Heart left ventricle (tissue), 16 donors: Measurements from ENCODE around the gene EEF1AKMT3. TPM values are rescaled to one million over a fixed set of nuclear protein-coding genes. Genes with fewer than 3 reads are reported as not detected.

Experiments used
- ATAC-seq, 4 donors: fragments of 200-7000 bp; cut with Tn5 transposase; one replicate each; pipeline ENCODE4 v1.9.1; 2020 to 2022; ENCODE audit warnings: moderate library complexity in 4 of 4, mild to moderate bottlenecking in 3 of 4, moderate number of reproducible peaks in 1 of 4
- DNase-seq, 5 donors: peaks; one replicate each; pipeline ENCODE4 v3.0.0-alpha.2; 2020
- H3K27ac ChIP-seq, 12 donors: fragments of 200-600 bp; sonication (generic) in 4 of 12; one replicate each; pipeline versions ENCODE4 v1.5.0 to v1.8.0; 2016 to 2022; ENCODE audit warnings: mild to moderate bottlenecking in 2 of 12
- H3K27me3 ChIP-seq, 9 donors: fragments of 200-600 bp; sonication (generic) in 2 of 9; one replicate each; pipeline versions ENCODE4 v1.5.1 to v1.8.0; 2016 to 2022; ENCODE audit warnings: mild to moderate bottlenecking in 3 of 9
- H3K36me3 ChIP-seq, 9 donors: fragments of 200-600 bp; sonication (generic) in 2 of 9; one replicate each; pipeline versions ENCODE4 v1.5.0 to v1.8.0; 2018 to 2022; ENCODE audit warnings: mild to moderate bottlenecking in 2 of 9
- H3K4me1 ChIP-seq, 12 donors: fragments of 200-600 bp; sonication (generic) in 4 of 12; one replicate each; pipeline versions ENCODE4 v1.5.0 to v1.8.0; 2016 to 2022; ENCODE audit warnings: mild to moderate bottlenecking in 3 of 12
- H3K4me3 ChIP-seq, 12 donors: fragments of 200-600 bp; sonication (generic) in 4 of 12; one replicate each; pipeline versions ENCODE4 v1.5.0 to v1.8.0; 2017 to 2022; ENCODE audit warnings: mild to moderate bottlenecking in 9 of 12, moderate library complexity in 4 of 12
- H3K9me3 ChIP-seq, 12 donors: fragments of 200-600 bp; sonication (generic) in 4 of 12; one replicate each; pipeline versions ENCODE4 v1.5.0 to v1.8.0; 2016 to 2022; ENCODE audit warnings: mild to moderate bottlenecking in 1 of 12
- CTCF ChIP-seq, 12 donors: fragments of 200-600 bp; sonication (generic) in 4 of 12; IDR thresholded peaks; one replicate each; pipeline versions ENCODE4 v1.5.0 to v1.8.0; 2018 to 2022; ENCODE audit warnings: antibody characterized with exemption in 12 of 12, mild to moderate bottlenecking in 5 of 12
- POLR2A ChIP-seq, 2 donors: fragments of 450-650 bp; IDR thresholded peaks; one replicate each; pipeline ENCODE4 v1.6.1; 2017; ENCODE audit warnings: antibody characterized with exemption in 2 of 2, mild to moderate bottlenecking in 2 of 2, moderate library complexity in 2 of 2
- WGBS, 4 donors: extraction: QIAGEN DNeasy Blood & Tissue Kit in 2 of 4; methylation state at CpG; one replicate each; pipeline versions ENCODE4 v1.1.5 to v1.1.7; 2013 to 2018; 5-methylcytosine and 5-hydroxymethylcytosine counted together
- intact Hi-C, 10 donors: fragments of 100-400 bp; cut with DNase I; formaldehyde crosslinking; loops; one replicate each; pipeline versions ENCODE4 v1.11.1 to v1.14.2; 2022
- polyA plus RNA-seq, 2 donors: library from polyadenylated mRNA; stranded (reverse); fragments of 200-250 nt; gene quantifications; one replicate each; pipeline ENCODE4 v1.2.3, GENCODE V29; 2013
- total RNA-seq, 9 donors: library from RNA; depleted of rRNA in 2 of 9; stranded (reverse); fragments of >200 nt in 2 of 9; fragmentation: NEBNext Ultra II Directional in 3 of 9; extraction: Animal tissue kit (Norgen Biotek cat#: 25700) in 3 of 9; gene quantifications; one replicate each; pipeline versions ENCODE4 v1.1.0 to v1.2.4, GENCODE V29; 2016 to 2023
- donor health status: ischemic (EF 13 %, LVEDD 7.1; RV severe dilation, severe dysfunction).
- donor health status: healthy with polysubstance abuse.
- donor health status: DM: no; HTN: yes; CAD: no.
- donor health status: DM: no; HTN: no; CAD: no.
- donor health status: ischemic (EF 25% LVEDD 6.9; RV normal size, moderate dysfunction).
- donor health status: ischemic (EF 25% LVEDD 5.7; RV mildly dilated, moderate dysfunction).
- donor health status: healthy.
- donor health status: DM: yes; HTN: yes; CAD: no.
- donor health status: ischemic (EF 35%, LVEDD 5.7; RV mildly dilated, moderate dysfunction).
- donor health status: nonischemic (EF 11% LVEDD 7.7; RV severe dilation, severe dysfunction).
- donor health status: DM: yes; HTN: yes; CAD: no.
- donor health status: PGD.
- donor health status: ischemic (EF 29% LVEDD 5.4; RV normal size, mild dysfunction).
- donor health status: nonischemic (EF 23%, LVEDD 6.1; RV moderate dilation, normal function).

The EEF1AKMT3 gene
- total and polyA plus RNA-seq, 11 donors: 0.84 to 4.5 (median 1.8) TPM

- 90 to 94% (median 93%) methylated on average over 15 to 25 of the region's 25 CpGs for WGBS, 4 donors
These were observed 13.7 kb upstream of the EEF1AKMT3 start for GRCh38 chr12:57758552-57759359.

GRCh38 chr12:57759360-57759980 is 12.9 kb upstream of the EEF1AKMT3 start:
- H3K36me3 ChIP-seq: peaks cover 0 to 23% (median 15%) of the 10 kb centered on the region in 9 donors
- peaks cover 5 to 24% (median 14%) of the 10 kb centered on the region in 9 donors for H3K27me3 ChIP-seq
- H3K4me3 ChIP-seq: no peak overlapping the region
- no peak for DNase-seq
- intact Hi-C loops: no loop called here
- TF ChIP-seq POLR2A (IDR thresholded peaks at IDR 0.05): no peak
- TF ChIP-seq CTCF (IDR thresholded peaks at IDR 0.05): peak in 9 of 12 donors; percentile 8 to 52 (median 37)
- H3K4me1 ChIP-seq: peaks cover 0 to 23% (median 12%) of the 10 kb centered on the region in 12 donors
- 39 to 45% (median 42%) methylated on average over 3 of the region's 3 CpGs for WGBS, 4 donors
- no peak for ATAC-seq
- no peak overlapping the region for H3K27ac ChIP-seq
- H3K9me3 ChIP-seq: no peaks in the 10 kb centered on the region

More at GRCh38 chr12:57758552-57759359, 13.7 kb upstream of the EEF1AKMT3 start:
- H3K9me3 ChIP-seq: no peaks in the 10 kb centered on the region
- peaks cover 0 to 26% (median 15%) of the 10 kb centered on the region in 12 donors for H3K4me1 ChIP-seq
- peaks cover 0 to 17% (median 8%) of the 10 kb centered on the region in 9 donors for H3K27me3 ChIP-seq
- no peak overlapping the region for H3K27ac ChIP-seq
- TF ChIP-seq POLR2A (IDR thresholded peaks at IDR 0.05) (no peak), CTCF (IDR thresholded peaks at IDR 0.05) (no peak)
- intact Hi-C loops: no loop called here
- H3K4me3 ChIP-seq: no peak overlapping the region
- ATAC-seq: no peak
- no peak for DNase-seq
- H3K36me3 ChIP-seq: peaks cover 0 to 23% (median 15%) of the 10 kb centered on the region in 9 donors

- ATAC-seq (no peak), DNase-seq (no peak)
- 92 to 98% (median 94%) methylated on average over 3 of the region's 3 CpGs for WGBS, 4 donors
- H3K9me3 ChIP-seq: no peaks in the 10 kb centered on the region
- H3K27me3 ChIP-seq: peaks cover 9 to 34% (median 24%) of the 10 kb centered on the region in 9 donors
- intact Hi-C loops: no loop called here
- no peak for TF ChIP-seq POLR2A (IDR thresholded peaks at IDR 0.05)
- TF ChIP-seq CTCF (IDR thresholded peaks at IDR 0.05): no peak
- H3K36me3 ChIP-seq: peaks cover 0 to 23% (median 15%) of the 10 kb centered on the region in 9 donors
- H3K4me3 ChIP-seq: no peak overlapping the region
- peaks cover 3 to 30% (median 15%) of the 10 kb centered on the region in 12 donors for H3K4me1 ChIP-seq
- no peak overlapping the region for H3K27ac ChIP-seq
These were observed 11.9 kb upstream of the EEF1AKMT3 start for GRCh38 chr12:57760347-57760982.
